SH-SY5Y (cell line): ENCODE measurements around the gene ZSCAN18.

ENCODE experiments used
- GATA2 ChIP-seq: IDR thresholded peaks from 2 replicates; pipeline ENCODE4 v1.6.1; 2011; ENCODE audit warnings: mild to moderate bottlenecking, low read depth, low read length
- GATA3 ChIP-seq: IDR thresholded peaks from 2 replicates; pipeline ENCODE4 v1.6.1; 2011; ENCODE audit warnings: low read depth, mild to moderate bottlenecking, low read length, moderate library complexity

GRCh38 chr19:58096884-58097283, 1.1 kb downstream of the ZSCAN18 start:
- TF ChIP-seq GATA2 (no peak), GATA3 (no peak)
